D341Med (cell line): ENCODE results near the gene ASB1.

ENCODE experiments used
- DNase-seq: peaks from one replicate; pipeline ENCODE4 v3.0.0; 2012; ENCODE audit warnings: low spot score

ASB1 gene

DNA sequence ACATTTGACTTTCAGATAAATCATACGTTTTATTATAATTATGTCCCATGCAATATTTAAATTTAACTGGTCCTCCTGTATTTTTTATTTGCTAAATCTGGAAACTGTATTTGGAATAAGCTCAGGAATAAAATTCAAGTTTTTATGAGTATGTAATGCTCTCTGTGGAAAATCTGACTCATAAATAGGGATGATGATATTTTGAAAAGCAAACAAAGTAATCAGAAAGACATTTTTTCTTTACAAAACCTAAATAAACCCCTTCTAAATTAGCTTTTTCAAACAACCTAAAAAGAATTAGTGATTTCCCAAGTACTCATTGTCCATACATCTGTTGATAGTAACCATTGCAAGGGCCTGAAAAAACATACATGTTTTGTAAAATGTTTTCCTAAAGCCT, 41.1 kb downstream of the ASB1 start:
- no peak for DNase-seq

DNA sequence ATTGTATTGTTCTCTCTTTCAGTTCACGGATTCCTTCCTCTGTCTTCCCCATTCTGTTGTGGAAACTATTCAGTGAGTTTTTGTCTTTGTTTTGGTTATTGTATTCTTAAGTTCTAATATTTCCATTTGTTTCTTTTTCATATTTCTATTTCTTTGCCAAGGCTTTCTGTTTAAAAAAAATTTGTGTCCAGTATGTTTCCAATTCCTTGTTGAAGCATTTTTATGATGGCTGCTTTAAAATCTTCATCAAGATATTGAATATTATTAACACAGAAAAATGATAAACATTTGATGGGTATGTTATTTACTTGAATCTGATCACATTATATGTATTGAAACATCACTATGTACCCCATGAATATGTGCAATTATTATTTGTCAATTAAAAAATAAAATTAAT, 42.4 kb downstream of the ASB1 start:
- DNase-seq = no peak

DNA sequence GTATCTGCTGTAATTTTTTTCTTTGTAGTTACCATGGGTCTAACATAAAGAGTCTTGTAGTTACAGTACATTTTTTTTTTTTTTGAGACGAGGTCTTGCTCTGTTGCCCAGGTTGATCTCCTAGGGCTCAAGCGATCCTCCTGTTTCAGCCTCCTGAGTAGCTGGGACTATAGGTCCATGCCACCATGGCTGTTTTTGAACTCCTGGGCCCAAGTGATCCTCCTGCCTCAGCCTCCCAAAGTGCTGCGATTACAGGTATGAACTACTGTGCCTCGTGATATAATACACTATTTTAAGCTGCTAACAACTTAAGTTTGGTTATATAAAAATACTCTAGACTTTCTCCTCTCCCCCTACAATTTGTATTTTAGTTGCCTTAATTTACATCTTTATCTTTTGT, 46.3 kb downstream of the ASB1 start:
- DNase-seq = no peak

DNA sequence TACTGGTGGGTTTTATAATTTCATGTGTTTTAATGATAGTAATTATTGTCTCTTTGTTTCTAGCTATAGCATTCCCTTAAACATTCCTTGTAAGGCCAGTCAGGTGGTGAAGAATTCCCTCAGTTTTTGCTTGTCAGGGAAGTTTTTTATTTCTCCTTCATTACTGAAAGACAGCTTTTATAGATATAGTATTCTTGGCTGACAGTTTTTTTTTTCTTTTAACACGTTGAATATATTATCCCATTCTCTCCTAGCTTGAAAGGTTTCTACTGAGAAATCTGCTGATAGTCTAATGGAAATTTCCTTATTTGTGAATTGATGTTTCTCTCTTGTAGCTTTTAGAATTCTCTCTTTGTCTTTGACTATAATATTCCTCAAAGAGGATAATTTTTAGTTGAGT, 46.8 kb downstream of the ASB1 start:
- DNase-seq = no peak

DNA sequence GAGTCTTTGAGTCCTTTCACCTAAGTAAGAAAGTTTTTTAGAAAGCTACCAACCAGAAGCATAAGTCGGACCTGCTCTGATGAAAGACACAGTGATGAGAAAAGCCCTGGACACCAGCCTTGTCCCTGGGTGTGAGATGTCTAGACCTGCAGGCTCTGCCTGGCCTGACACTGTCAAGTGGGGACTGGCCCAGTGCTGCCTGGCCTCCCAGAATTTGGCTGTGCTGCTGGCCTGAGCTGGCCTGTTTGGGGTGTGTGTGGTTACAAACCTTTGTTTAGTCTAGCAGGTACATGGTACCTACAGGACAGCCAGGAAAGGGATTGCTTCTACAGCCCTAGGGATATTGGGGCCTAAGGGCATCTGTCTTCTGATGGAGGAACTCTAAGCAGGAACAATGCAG, 48.3 kb downstream of the ASB1 start:
- no peak for DNase-seq

DNA sequence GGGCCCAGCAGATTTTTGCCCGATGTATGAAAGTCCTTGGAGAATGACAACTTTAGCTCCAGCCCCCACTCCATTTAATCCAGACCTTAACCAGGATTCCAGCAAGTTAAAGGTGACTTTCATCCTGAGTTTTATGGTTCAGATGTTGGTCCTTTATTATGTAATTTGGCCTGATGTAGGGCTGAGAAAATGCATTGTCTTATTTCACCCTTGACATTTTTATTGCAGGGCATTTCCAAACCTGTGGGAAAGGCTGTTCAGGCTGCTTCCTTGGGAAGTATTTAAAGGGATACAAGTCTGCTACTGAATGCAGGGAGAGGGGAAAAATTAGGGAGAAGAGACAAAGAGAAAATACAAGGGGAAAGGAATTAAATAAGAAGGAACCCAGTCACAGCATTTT, 48.8 kb downstream of the ASB1 start:
- no peak for DNase-seq

DNA sequence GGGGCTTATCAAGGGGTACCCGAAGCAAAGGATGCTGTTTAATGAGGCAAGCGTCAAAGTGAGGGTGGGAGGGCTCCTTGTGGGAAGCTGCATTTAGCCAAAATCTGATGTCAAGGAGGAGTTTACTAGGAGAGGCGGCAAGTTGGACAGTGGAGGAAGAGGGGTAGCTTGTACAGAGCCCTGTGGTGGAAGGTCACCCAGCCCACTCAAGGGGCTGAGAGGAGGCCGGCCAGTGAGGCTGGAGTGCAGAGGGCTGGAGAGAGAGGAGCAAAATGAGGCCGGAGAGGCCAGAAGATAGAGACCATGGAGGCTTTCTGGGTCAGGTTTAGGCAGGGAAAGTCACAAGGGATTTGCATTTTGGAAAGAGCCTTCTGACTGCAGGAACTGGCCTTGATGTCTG, 49.5 kb downstream of the ASB1 start:
- DNase-seq = no peak

DNA sequence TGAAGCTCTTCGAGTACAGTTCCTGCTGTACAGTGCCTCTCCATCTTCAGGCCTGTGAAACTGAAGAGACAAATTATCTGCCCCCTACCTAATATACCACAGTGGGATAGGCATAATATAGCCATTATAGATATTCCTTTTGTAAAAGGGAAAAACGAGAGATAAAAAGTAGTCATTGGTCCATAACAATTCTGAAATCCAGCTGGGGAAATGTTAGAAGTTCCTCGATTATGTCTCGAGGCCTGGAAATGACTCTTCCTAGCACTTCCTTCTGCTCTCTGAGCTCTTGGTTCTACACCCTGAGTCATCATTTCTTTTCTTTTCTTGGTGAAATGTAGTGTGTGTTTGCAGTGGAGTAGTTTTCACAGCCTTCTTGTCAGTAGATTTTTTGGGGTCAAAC, 51.5 kb downstream of the ASB1 start:
- DNase-seq = no peak

DNA sequence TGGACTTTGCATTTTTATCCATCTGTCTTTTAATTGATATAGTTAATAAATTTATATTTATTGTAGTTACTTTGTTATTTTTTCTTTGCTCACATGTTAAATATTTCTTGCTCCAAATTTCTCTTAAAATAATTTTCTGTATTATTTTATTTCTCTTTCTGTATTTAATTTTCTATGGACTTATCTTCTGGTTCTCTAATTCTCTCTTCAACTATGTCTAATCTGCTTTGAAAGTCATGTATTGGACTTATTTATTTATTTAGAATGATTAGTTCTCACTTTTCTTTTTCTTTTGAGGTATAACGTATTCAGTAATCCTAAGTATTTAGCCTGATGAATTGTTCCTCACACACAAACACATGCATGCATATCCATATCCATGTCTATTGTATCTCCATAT, 53.1 kb downstream of the ASB1 start:
- DNase-seq = no peak

DNA sequence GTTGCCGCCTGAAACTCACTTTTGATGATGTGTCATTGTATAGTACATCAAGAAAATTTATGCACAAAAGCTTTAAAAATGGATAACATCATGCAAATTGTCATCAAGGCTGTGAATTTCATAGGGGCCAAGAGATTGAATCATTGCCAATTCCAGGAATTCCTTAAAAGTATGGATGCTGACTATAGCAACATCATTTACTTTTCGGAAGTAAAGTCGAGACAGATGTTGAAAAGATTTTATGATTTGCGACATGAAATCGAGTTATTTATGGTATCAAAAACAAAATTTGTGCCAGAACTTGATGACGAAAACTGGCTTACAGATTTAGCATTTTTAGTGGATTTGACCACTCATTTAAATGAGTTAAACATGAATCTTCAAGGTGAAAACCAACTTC, 56.3 kb downstream of the ASB1 start:
- no peak for DNase-seq

DNA sequence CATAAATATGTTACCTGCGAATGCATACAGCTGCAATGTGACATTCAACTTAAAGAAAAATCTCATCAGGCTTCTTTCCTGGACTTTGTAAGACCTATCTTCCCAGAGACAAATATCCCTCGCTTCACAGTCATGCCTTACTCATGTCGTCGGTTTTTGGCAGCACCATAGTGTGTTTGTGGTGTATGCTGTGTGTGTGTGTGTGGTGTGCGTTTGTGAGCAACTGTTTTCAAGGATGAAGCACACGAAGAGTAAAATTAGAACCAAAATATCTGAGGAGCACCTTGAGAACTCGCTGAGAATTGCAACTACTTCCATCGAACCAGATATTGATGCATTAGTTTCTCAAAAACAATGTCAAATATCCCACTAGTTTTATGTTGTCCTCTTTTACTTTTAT, 56.9 kb downstream of the ASB1 start:
- DNase-seq = no peak

DNA sequence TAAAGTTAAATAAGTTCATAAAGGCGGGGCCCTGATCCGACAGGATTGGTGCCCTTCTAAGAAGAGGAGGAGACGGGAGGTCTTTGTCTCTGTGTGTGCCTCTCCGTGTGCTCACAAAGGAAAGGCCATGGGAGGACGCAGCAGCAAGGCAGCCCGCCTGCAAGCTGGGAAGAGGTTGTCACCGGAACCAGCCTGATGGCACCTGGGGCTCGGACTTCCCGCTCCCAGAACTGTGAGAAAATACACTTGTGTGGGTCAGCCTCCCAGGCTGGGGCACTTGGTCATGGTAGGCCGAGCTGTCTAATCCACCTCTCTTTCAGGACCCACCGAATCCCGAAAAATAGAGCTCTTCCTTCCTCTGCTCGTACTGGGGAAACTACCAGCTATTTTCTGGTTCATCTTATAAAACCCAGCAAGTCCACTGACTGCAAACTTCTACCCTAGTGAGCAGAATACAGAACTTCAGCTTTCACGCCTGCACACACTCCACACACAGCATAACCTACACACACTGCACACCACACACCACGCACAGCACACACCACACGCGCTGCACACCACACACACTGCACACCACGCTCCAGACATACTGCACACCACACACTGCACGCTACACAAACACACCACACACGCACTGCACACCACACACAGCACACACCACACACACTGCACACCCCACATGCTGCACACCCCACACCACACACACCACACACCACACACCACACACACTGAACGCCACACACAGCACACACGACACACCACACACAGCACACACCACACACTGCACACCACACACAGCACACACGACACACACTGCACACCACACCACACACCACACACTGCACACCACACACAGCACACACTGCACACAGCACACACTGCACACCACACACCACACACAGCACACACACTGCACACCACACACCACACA, 58.1 kb downstream of the ASB1 start:
- no peak for DNase-seq

DNA sequence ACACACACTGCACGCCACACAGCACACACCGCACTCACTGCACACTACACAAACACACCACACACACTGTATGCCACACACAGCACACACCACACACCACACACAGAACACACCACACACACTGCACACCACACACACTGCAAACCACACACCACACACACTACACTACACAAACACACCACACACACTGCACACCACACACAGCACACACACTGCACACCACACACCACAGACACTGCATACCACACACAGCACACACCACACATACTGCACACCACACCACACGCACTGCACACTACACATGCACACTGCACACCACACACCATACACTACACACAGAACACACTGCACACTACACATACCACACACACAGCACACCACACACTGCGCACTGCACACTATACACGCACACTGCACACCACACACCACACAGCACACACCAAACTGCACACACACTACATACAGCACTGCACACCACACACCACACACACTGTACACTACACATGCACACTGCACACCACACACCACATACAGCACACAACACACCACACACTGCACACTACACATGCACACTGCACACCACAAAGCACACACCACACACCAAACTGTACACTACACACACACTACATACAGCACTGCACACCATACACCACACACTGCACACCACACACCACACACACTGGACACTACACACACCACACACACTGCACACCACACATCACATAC, 59.6 kb downstream of the ASB1 start:
- no peak for DNase-seq

DNA sequence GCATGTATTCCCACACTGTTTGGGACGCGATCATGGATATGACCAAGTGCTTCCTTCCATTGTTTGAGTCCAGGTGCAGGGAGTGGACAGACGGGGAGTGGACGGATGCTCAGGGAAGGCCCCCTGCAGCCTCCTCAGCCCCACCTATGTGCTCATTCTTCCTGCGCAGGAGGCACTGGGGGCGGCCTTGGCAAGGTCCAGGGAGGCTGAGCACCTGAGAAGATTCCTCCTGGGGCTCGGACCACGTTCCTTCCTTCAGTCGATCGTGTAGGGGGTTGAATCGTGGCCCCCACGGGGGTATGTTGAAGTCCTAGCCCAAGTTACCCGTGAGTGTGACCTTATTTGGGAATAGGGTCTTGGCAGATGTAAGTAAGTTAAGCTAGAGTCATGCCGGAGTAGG, 60.4 kb downstream of the ASB1 start:
- no peak for DNase-seq

DNA sequence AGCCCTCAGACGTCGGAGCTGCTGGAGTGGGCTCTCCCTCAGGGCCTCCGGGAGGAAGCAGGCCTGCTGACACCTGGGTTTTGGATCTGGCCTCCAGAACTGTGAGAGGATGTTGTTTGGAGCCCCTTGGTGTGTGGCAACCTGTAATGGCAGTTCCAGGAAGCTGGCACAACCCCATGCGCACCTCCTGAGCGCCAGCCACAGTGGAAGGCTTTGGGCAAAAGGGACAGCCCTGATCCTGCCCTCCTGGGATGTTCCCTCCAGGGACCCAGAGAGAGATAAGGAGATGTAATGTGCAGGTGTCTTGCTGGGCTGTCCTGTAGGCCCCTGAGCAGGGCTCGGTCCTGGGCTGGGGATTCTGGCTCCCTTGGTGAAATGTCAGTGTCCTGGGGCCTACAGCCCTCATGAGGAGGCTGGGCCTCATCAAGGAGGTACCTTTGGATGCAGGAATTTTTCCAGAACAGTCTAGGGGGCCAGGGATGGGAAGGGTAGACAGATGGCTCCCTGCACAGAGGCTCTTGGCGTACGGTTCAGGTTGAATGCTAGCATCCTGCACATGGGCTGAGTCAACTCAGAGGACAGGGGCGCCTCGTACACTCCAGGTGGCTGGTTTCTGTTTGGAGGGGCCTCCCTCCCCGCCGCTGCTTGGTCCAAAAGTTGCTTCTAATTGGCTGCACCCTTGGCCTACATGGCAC, 61.1 kb downstream of the ASB1 start:
- DNase-seq = no peak

DNA sequence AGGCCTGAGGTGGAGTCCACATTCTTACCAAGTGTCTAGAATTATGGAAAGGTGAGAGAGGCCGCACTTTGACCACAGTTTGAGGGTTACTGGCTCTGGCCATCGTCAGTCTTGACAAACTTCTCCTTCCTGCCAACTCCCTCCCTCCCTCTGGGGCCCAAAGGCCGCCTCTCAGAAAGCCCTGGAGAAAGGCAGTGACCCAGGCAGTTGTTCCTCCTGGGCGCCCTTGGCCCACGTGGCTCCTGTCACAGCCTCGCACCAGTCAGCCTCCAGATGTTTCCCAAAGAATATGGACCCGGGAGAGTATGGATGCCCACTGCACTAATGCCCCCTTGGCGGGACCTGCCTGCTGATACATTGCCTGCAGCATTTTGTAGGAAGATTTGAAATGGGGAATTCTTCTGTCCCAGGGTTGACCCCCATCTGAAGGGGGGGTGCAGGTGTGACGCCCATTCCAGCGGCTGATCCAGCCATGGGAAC, 61.7 kb downstream of the ASB1 start:
- DNase-seq = no peak

DNA sequence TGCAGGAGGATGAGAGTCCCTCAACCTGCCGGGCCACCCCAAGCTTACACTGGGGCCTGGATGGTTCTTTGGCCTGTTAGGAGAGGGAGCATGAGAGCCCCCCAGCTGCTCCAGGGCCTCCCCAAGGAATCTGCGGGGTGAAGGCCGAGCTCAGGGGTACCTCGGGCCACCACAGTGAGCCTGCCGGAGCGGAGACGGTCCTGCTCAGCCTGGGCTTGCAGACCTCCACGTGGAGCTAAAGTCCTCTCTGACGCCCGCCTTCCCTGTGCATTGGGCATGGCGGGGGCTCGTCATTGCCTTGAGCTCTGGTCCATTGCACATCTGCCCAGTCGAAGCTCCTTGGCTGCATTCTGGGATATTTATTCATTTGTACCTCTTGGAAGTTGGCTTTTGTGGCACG, 62.7 kb downstream of the ASB1 start:
- no peak for DNase-seq

DNA sequence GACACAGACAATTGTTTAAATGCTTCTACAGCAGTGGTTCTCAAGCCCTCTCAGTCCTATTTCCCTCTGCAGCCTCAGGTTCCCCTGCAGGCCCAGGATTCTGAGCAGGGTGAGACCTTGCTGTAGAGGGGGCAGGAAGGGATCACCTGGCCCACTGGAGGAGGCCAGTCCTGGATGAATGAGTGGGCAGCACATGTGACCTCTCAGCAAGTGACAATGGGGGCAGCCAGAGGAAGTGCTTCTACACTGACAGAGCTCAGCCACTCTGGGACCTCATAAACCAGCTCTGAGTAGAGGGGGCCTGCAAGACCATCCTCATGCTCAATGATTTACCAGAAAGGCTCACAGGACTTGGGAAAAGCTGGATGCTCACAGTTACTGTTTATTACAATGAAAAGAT, 63.2 kb downstream of the ASB1 start:
- no peak for DNase-seq

DNA sequence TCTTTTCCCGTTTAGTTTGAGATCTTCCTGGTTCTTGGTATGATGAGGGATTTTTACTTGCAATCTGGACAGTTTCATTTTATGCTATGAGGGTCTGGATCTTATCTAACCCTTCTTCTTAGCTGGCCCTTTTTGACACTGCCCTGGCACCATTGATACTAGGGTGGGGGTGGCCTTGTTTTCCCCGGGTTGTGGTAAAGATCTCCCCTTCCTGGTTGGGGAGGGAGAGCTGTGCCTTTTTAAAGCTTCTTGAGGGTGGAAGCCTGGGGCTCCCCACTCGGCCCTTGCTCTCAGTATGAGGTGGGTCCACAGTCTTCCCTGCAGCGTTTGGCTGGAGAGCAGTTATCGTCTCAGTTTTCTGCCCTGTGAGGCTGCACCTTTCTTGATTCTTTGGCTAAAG, 66.1 kb downstream of the ASB1 start:
- DNase-seq = no peak

DNA sequence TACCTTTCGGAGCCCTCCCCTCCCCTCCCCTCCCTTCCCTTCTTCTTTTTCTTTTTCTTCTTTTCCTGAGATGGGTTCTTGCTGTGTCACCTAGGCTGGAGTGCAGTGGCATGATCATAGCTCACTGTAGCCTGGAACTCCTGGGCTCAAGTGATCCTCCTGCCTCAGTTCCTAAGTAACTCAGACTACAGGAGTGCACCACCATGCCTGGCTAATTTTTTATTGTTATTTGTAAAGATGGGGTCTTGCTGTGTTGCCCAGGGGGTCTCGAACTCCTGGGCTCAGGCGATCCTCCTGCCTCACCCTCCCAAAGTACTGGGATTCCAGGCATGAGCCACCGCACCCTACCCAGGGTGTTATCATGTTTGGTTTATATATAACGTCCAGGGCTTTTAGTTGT, 66.7 kb downstream of the ASB1 start:
- DNase-seq = no peak

DNA sequence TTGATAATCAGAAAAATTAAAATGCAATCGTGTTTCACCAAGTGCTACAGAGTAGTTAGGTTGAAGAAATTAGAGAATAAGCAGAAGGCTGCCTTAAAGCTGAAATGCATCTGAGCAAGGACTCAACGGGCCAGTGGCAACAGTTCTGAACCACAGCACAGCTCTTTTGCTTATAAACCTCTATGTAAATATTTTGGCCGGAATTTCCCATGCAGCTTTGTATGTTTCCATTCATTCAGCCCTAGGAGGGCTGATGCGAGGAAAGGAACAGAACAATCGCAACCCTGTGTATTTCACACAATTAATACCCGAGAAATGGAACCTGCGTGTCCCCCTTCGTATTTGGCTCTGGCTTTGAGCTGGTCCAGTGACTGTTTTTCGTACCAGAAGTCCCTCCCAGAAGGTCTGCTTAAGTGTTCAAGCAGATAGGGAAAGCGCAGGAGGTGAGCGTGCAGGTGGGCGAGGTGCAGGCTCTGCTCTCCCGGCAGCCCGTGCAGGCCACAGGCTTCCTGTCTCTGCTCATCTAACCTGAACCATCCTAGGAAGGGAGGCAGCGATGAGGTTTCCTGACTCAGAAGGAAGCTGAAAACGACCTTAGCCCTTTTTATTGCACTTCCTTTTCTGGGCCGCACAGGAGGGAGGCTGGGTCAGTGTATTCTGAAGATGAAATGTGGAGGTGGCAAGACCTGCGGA, 67.3 kb downstream of the ASB1 start:
- DNase-seq = no peak

DNA sequence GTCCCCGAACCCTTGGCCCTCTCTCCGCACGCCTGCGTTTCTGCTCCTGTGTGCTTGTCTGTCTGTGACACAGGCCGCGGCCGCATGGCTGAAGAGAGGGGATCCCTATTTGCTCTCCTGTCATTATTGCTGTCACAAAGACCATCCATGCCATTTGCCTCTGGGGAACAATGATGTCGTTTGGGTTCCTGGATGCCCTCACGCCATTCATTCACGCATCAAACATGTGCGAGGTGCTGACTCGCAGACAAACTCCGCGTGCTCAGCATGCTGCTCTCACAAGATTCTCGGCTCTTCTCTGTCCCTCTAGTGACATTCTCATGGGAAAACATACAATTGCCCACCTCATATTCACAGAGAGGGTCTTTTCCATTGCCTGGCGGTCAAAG, 67.8 kb downstream of the ASB1 start:
- DNase-seq = no peak
